Activated CD4-positive, alpha-beta T cell treated with anti-CD3 and anti-CD28 coated beads for 36 hours (primary cell): ENCODE results near the gene CWC27. TPM values are rescaled to one million over a fixed set of nuclear protein-coding genes. Genes with fewer than 3 reads are reported as not detected.

Experiments
- ATAC-seq: fragments of 200-7000 bp; cut with Tn5 transposase; one replicate; pipeline ENCODE4 v1.10.0; 2021; ENCODE audit warnings: mild to moderate bottlenecking, moderate library complexity
- CTCF ChIA-PET: fragments of 350-600 bp; sonication (Branson Sonifier 250); formaldehyde crosslinking; loops from one replicate; lab custom pipeline; 2021; ENCODE audit warnings: antibody characterized with exemption; lab: Charles Lee
- POLR2A ChIA-PET: fragments of 350-600 bp; sonication (Branson Sonifier 250); formaldehyde crosslinking; loops from one replicate; lab custom pipeline; 2021; ENCODE audit warnings: antibody characterized with exemption, inconsistent platforms; lab: Charles Lee
- DNase-seq: peaks from one replicate; pipeline ENCODE4 v3.0.0-alpha.2; 2020
- H3K27ac Mint-ChIP-seq: one replicate; pipeline ENCODE4 v1.8.0; 2021; ENCODE audit warnings: mixed read lengths
- H3K27me3 Mint-ChIP-seq: one replicate; pipeline ENCODE4 v1.8.0; 2021; ENCODE audit warnings: mixed read lengths
- H3K36me3 Mint-ChIP-seq: one replicate; pipeline ENCODE4 v1.8.0; 2021; ENCODE audit warnings: low read depth, mixed read lengths
- H3K4me1 Mint-ChIP-seq: one replicate; pipeline ENCODE4 v1.8.0; 2021; ENCODE audit warnings: mixed read lengths
- H3K4me3 Mint-ChIP-seq: one replicate; pipeline ENCODE4 v1.8.0; 2021; ENCODE audit warnings: mild to moderate bottlenecking, moderate library complexity, mixed read lengths
- H3K9me3 Mint-ChIP-seq: one replicate; pipeline ENCODE4 v1.8.0; 2021; ENCODE audit warnings: low read depth, mixed read lengths
- intact Hi-C, 2 experiments: fragments of 100-400 bp; cut with DNase I in 1 of 2; cut with micrococcal nuclease in 1 of 2; formaldehyde crosslinking; loops; one replicate each; pipeline versions ENCODE4 v1.14.2 to v1.15.1; 2022 to 2024; cut with DNase I, micrococcal nuclease
- total RNA-seq, 2 experiments: library from RNA; stranded (reverse); gene quantifications; one replicate each; pipeline ENCODE4 v1.2.3, GENCODE V29; 2021

The CWC27 gene
- total RNA-seq, 2 experiments from 2014 or later, result 35.4 to 35.8 TPM

DNA sequence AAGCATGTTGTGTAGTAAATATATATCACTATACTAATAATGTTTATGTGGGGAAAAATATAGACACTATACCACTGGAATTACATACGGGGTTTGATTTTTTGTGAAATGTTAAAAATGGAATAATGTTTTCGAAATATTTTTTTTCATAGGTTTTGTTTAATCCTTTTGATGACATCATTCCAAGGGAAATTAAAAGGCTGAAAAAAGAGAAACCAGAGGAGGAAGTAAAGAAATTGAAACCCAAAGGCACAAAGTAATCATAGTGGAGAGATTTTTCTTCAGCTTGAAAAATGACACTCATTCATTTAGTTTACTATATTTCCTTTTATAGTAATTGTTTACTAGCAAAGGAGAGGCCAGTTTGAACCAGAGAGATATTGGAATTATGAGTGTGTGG lies 17.6 kb downstream of the CWC27 start:
- Mint-ChIP-seq H3K4me1 (peaks cover 6% of the 10 kb centered on the region), H3K27ac (no peak overlapping the region), H3K36me3 (peaks cover 13% of the 10 kb centered on the region), H3K9me3 (no peaks in the 10 kb centered on the region), H3K27me3 (no peaks in the 10 kb centered on the region), H3K4me3 (no peak overlapping the region)
- ATAC-seq (no peak), DNase-seq (no peak)
- ChIA-PET CTCF (interaction anchor here (0.7 to 1.4 kb wide), 5 partner anchors 11 to 696 kb away, joined by 3 to 5 read pairs (median 3); partner anchors contain the start of gene ADAMTS6), POLR2A (no interaction called here)
- intact Hi-C loops, result loop anchor here in 1 of 2 experiments (10.0 kb wide), 2 partner anchors 712 to 1382 kb away; no protein-coding TSS in a partner anchor

DNA sequence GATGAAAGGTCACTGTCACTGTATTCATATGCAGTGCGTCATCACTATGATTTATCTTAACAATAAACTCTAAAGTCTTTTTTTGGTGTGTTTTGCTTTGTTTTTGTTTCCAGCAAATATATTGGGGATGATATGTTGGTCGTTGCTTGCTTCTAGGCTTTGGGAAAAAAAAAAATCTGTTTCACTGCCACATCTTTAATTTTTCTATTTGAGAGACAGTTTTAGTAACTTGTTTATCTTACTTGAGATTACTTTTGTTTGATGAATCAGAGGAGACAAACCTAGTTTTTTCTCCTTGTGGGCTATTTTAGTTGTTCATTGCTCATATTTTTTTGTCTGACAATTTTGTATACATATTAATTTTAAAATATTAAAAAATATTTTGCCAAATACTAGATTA lies 19.4 kb downstream of the CWC27 start:
- Mint-ChIP-seq H3K27me3 (no peaks in the 10 kb centered on the region), H3K4me1 (peaks cover 6% of the 10 kb centered on the region), H3K4me3 (no peak overlapping the region), H3K36me3 (peaks cover 24% of the 10 kb centered on the region), H3K27ac (no peak overlapping the region), H3K9me3 (no peaks in the 10 kb centered on the region)
- no peak for ATAC-seq
- no peak for DNase-seq
- intact Hi-C loops, result loop anchor here in 1 of 2 experiments (10.0 kb wide), 2 partner anchors 713 to 1383 kb away; no protein-coding TSS in a partner anchor
- CTCF ChIA-PET, result interaction anchor here (1.1 to 1.4 kb wide), 2 partner anchors 9 to 152 kb away, joined by 5 to 8 read pairs; no protein-coding TSS in a partner anchor
- POLR2A ChIA-PET, result interaction anchor here (0.6 kb wide), 1 partner anchor 776 kb away, joined by 3 read pairs; no protein-coding TSS in a partner anchor

DNA sequence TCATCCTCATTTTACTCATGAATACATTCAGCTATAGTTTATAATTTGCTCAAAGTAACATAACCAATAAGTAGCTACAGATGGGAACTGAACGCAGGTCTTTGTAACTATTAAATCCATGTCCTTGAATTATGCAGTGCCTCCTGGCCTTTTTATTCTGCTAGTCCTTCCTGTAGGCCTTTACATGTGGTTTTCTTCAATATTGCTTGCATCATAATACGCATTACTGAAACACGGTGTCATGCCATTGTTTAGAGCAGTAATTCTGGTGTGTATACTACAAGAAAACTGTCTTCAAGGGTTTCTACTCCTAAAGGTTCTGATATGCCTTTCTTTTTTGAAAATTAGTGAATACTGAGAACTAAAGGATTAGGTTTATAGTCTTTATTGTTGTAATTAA lies 20.7 kb downstream of the CWC27 start:
- H3K27me3 Mint-ChIP-seq, result no peaks in the 10 kb centered on the region
- ChIA-PET CTCF (interaction anchor here (1.1 kb wide), 1 partner anchor 8 kb away, joined by 5 read pairs; no protein-coding TSS in a partner anchor), POLR2A (no interaction called here)
- ATAC-seq, result no peak
- no peak overlapping the region for H3K4me3 Mint-ChIP-seq
- intact Hi-C loops, result loop anchor here in 1 of 2 experiments (10.0 kb wide), 2 partner anchors 715 to 1385 kb away; no protein-coding TSS in a partner anchor
- H3K4me1 Mint-ChIP-seq, result peaks cover 6% of the 10 kb centered on the region
- no peaks in the 10 kb centered on the region for H3K9me3 Mint-ChIP-seq
- peaks cover 23% of the 10 kb centered on the region for H3K36me3 Mint-ChIP-seq
- H3K27ac Mint-ChIP-seq, result no peak overlapping the region
- no peak for DNase-seq

DNA sequence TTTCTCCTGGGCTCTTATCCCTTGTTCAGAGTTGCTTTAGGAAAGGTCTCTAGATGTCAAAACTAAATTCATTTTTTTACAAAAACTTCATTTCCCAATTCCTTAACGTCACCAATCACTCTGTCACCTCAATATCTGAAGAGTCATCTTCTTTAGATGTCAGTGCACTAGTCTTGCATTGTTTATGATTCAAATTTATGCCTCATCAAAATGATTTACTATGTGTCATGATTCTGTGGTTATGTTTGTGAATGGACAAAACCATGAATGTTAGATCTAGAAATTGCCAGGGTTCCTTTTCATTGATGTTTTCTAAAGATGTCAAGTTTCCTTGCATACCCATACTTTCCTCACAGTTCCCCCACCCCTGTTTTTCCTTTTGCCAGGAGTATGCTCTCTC lies 21.5 kb downstream of the CWC27 start:
- POLR2A ChIA-PET, result no interaction called here
- CTCF ChIA-PET, result no interaction called here
- H3K27ac Mint-ChIP-seq, result no peak overlapping the region
- no peaks in the 10 kb centered on the region for H3K9me3 Mint-ChIP-seq
- no peak overlapping the region for H3K4me3 Mint-ChIP-seq
- H3K27me3 Mint-ChIP-seq, result no peaks in the 10 kb centered on the region
- DNase-seq (no peak), ATAC-seq (peak; percentile 33)
- intact Hi-C loops, result no loop called here
- H3K4me1 Mint-ChIP-seq, result peaks cover 6% of the 10 kb centered on the region
- H3K36me3 Mint-ChIP-seq, result peaks cover 23% of the 10 kb centered on the region

DNA sequence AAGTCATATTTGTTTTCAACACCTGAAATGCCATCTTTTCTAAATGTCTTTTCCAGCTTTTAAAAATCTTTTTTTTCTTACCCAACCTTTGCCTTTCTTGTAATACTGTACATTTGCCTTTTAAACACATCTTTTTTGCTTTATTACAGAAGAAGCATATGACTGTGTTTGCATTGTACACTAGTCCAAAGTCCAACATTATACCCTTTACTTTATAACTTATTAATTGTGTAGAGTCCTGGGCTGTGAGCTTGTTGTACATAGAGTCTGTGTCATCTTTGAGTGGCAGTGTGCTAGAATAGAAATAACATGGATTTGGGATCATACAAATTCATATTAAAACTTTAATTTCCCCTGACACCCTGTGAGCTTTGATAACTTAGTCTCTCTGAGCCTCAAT lies 23.7 kb downstream of the CWC27 start:
- no peak for DNase-seq
- POLR2A ChIA-PET, result no interaction called here
- CTCF ChIA-PET, result no interaction called here
- peaks cover 18% of the 10 kb centered on the region for H3K36me3 Mint-ChIP-seq
- no peak overlapping the region for H3K27ac Mint-ChIP-seq
- ATAC-seq, result no peak
- no peaks in the 10 kb centered on the region for H3K9me3 Mint-ChIP-seq
- H3K4me1 Mint-ChIP-seq, result peaks cover 6% of the 10 kb centered on the region
- intact Hi-C loops, result no loop called here
- no peak overlapping the region for H3K4me3 Mint-ChIP-seq
- H3K27me3 Mint-ChIP-seq, result no peaks in the 10 kb centered on the region

DNA sequence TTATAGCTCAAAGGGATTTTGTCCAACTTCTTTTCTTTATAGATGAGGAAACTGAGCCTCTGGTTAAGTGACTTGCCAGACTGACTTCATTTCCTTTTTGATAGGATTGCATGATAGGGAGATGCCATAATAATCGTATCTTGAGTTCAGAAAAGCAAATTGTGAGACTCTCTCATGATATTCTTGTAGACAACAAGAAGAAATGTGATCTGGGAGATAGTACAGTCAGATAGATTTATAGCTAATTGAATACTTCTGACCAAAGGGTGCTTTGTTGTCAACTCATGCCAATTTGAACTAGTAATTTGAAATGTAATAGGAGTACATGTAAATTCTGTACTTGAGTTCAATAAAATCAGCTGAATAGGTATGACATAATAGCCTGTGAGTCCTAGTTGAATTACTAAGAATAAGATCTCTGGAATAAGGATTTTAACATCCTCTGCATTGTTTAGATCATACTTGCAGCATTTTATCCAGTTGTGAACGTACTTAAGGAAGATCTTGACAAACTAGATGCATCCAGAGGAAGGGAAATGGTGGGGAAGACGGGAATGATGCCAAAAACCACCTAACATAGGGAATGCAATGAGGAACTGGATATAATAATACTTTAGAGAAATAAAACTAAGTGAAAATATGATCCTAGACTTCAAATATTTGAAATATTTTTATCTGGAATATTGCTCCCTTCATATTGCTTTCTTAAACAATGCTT lies 25.5 kb downstream of the CWC27 start:
- Mint-ChIP-seq H3K4me3 (no peak overlapping the region), H3K27me3 (no peaks in the 10 kb centered on the region), H3K36me3 (peaks cover 21% of the 10 kb centered on the region), H3K9me3 (no peaks in the 10 kb centered on the region), H3K4me1 (peaks cover 6% of the 10 kb centered on the region), H3K27ac (no peak overlapping the region)
- ChIA-PET POLR2A (no interaction called here), CTCF (interaction anchor here (0.8 to 2.1 kb wide), 3 partner anchors 10 to 17 kb away, joined by 3 to 5 read pairs (median 4); no protein-coding TSS in a partner anchor)
- intact Hi-C loops, result no loop called here
- no peak for ATAC-seq
- DNase-seq, result no peak

DNA sequence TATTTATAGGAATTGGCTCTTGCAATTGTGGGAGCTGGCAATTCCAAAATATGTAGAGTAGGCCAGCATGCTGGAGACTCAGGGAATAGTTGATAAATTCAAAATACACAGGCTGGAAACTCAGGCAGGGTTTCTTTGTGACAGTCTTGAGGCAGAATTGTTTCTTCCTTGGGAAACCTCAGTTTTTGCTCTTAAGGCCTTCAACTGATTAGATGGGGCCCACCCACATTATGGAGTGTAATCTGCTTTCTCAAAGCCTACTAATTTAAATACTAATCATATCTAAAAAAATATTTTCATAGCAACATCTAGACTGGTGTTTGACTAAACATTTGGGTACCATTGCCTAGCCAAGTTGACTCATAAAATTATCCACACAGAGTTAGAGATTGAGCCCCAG lies 27.6 kb downstream of the CWC27 start:
- H3K4me1 Mint-ChIP-seq, result no peaks in the 10 kb centered on the region
- H3K9me3 Mint-ChIP-seq, result no peaks in the 10 kb centered on the region
- peaks cover 19% of the 10 kb centered on the region for H3K36me3 Mint-ChIP-seq
- ChIA-PET CTCF (interaction anchor here (3.4 kb wide), 1 partner anchor 14 kb away, joined by 8 read pairs; no protein-coding TSS in a partner anchor), POLR2A (no interaction called here)
- no peaks in the 10 kb centered on the region for H3K27me3 Mint-ChIP-seq
- H3K4me3 Mint-ChIP-seq, result no peak overlapping the region
- intact Hi-C loops, result no loop called here
- no peak overlapping the region for H3K27ac Mint-ChIP-seq
- no peak for ATAC-seq
- no peak for DNase-seq

DNA sequence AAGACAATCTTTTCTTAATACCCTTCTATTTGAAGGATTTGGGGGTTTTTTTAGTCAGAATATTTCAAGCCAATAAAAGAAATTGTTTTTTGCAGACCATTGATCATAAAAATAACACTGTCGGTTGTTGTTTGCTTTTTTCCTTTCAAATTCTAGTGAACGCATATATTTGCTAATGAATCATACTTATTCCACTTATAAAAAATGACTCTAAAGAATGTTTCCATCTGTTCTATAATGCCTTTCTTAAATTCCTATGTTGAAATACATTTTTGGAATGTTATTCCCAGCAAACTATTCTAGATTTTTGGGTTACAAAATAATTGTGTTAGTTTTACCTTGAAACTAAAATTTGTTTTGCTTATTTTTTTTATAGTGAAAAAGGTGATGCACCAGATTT lies 32.2 kb downstream of the CWC27 start:
- H3K27ac Mint-ChIP-seq, result no peak overlapping the region
- H3K4me1 Mint-ChIP-seq, result no peaks in the 10 kb centered on the region
- POLR2A ChIA-PET, result no interaction called here
- no peaks in the 10 kb centered on the region for H3K9me3 Mint-ChIP-seq
- intact Hi-C loops, result no loop called here
- ATAC-seq (no peak), DNase-seq (no peak)
- CTCF ChIA-PET, result no interaction called here
- H3K27me3 Mint-ChIP-seq, result no peaks in the 10 kb centered on the region
- peaks cover 6% of the 10 kb centered on the region for H3K36me3 Mint-ChIP-seq
- no peak overlapping the region for H3K4me3 Mint-ChIP-seq

DNA sequence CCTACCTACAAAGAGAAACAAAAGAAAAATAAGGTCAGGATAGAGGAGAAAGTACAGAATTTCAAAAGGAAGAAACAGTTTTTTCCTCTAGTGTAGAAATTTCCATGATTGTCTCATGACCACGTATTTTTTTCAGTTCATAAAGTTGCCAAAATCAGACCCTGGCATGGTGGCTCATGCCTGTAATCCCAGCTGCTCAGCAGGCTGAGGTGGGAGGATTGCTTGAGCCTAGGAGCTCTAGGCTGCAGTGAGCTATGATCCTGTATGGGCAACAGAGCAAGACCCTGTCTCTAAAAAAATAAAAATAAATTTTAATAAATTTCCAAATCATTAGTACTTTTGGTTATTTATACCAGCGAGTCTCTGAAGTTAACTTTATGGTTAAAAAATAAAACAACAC lies 37.8 kb downstream of the CWC27 start:
- no peak overlapping the region for H3K27ac Mint-ChIP-seq
- POLR2A ChIA-PET, result no interaction called here
- H3K4me1 Mint-ChIP-seq, result no peaks in the 10 kb centered on the region
- H3K9me3 Mint-ChIP-seq, result no peaks in the 10 kb centered on the region
- H3K36me3 Mint-ChIP-seq, result peaks cover 13% of the 10 kb centered on the region
- H3K27me3 Mint-ChIP-seq, result no peaks in the 10 kb centered on the region
- DNase-seq (no peak), ATAC-seq (no peak)
- no peak overlapping the region for H3K4me3 Mint-ChIP-seq
- CTCF ChIA-PET, result no interaction called here
- intact Hi-C loops, result no loop called here

DNA sequence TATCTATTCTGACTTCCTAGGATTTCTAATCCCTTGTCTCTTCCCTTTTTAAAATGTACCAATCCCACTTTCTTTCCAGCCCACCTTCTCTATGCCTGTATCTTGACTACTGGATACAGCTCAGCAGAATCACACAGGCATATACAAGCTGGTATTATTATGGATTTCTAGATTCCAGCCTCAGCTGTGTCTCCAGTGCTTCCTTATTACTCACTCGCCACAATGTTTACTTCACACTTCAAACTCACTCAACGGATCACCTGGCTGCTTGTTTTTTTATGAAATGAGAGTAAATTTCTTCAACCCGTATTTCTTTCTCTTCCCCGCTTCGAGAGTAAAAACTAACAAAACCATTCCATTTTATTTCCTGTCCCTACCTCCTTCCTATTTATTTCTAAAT lies 38.8 kb downstream of the CWC27 start:
- DNase-seq (no peak), ATAC-seq (no peak)
- intact Hi-C loops, result no loop called here
- H3K4me3 Mint-ChIP-seq, result no peak overlapping the region
- no peaks in the 10 kb centered on the region for H3K27me3 Mint-ChIP-seq
- H3K36me3 Mint-ChIP-seq, result peaks cover 13% of the 10 kb centered on the region
- no peaks in the 10 kb centered on the region for H3K4me1 Mint-ChIP-seq
- CTCF ChIA-PET, result interaction anchor here (1.3 kb wide), 1 partner anchor 676 kb away, joined by 3 read pairs; no protein-coding TSS in a partner anchor
- POLR2A ChIA-PET, result no interaction called here
- no peaks in the 10 kb centered on the region for H3K9me3 Mint-ChIP-seq
- no peak overlapping the region for H3K27ac Mint-ChIP-seq

DNA sequence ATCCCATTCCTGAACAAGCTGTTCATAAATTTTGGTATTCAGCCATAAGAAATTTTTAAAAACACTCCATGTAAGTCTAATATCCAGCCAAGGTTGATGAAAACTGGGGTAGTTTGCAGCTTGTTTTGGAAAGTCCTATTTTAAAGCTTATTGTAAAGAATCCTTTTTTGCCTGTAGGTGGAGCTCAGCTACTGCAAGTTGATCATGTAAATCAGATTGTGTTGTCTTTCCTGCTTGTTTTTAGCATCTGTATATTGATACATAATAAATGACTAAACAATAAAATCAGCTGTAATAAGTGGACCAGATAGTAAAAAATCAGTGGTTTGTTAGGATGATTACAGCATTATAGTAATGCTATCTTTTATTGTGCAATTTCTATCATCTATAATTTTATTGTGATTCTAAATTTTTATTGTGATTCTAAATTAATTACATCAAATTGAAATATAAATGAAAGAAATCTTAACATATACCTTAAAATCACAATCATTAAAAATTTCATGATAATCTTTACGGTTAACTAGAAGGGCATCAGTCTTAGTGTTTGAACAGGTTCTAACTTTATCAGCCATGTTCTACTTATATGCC lies 42.4 kb downstream of the CWC27 start:
- POLR2A ChIA-PET, result interaction anchor here (0.6 kb wide), 1 partner anchor 226 kb away, joined by 3 read pairs; no protein-coding TSS in a partner anchor
- Mint-ChIP-seq H3K27ac (no peak overlapping the region), H3K27me3 (no peaks in the 10 kb centered on the region), H3K36me3 (peaks cover 13% of the 10 kb centered on the region), H3K9me3 (no peaks in the 10 kb centered on the region), H3K4me3 (no peak overlapping the region), H3K4me1 (peaks cover 6% of the 10 kb centered on the region)
- peak; percentile 7 for DNase-seq
- ATAC-seq, result no peak
- CTCF ChIA-PET, result interaction anchor here (0.6 to 3.2 kb wide), 16 partner anchors 14 to 815 kb away, joined by 3 to 43 read pairs (median 3); partner anchors contain the start of gene ADAMTS6
- intact Hi-C loops, result loop anchor here (1.0 to 5.0 kb wide), 3 partner anchors 226 to 811 kb away; partner anchors contain the start of gene TRIM23 (in 1 of the 2)
